Liver (tissue), 9 donors: ENCODE measurements around the gene ARMH1. TPM values are rescaled to one million over a fixed set of nuclear protein-coding genes. Genes with fewer than 3 reads are reported as not detected.
A peak's percentile ranks its signal among the peaks of the same experiment; 100 is the strongest.

ENCODE experiments used
- DNase-seq: peaks from one replicate; pipeline ENCODE4 v3.0.0-alpha.2; 2017; ENCODE audit warnings: low spot score
- H3K27ac ChIP-seq, 2 donors: one replicate each; pipeline ENCODE4 v1.7.0; 2013; ENCODE audit warnings: inconsistent platforms in 2 of 2, low read length in 2 of 2, control low read depth in 1 of 2, low read depth in 1 of 2, mild to moderate bottlenecking in 1 of 2
- H3K27me3 ChIP-seq, 4 donors: one replicate each; pipeline versions ENCODE4 v1.6.1 to v1.7.0; 2013; ENCODE audit warnings: low read length in 3 of 4, inconsistent platforms in 1 of 4, mild to moderate bottlenecking in 1 of 4, moderate library complexity in 1 of 4; ENCODE audit not compliant: control insufficient read depth in 4 of 4, insufficient read depth in 4 of 4
- H3K36me3 ChIP-seq, 4 donors: one replicate each; pipeline versions ENCODE4 v1.6.1 to v1.7.0; 2013; ENCODE audit warnings: low read length in 3 of 4, mild to moderate bottlenecking in 3 of 4, low read depth in 1 of 4, moderate library complexity in 1 of 4; ENCODE audit not compliant: control insufficient read depth in 4 of 4, insufficient read depth in 3 of 4
- H3K4me1 ChIP-seq, 4 donors: one replicate each; pipeline versions ENCODE4 v1.6.1 to v1.7.0; 2013; ENCODE audit warnings: low read length in 3 of 4, mild to moderate bottlenecking in 3 of 4, moderate library complexity in 1 of 4; ENCODE audit not compliant: control insufficient read depth in 4 of 4, insufficient read depth in 4 of 4
- H3K4me3 ChIP-seq, 3 donors: one replicate each; pipeline versions ENCODE4 v1.6.1 to v1.7.0; 2013; ENCODE audit warnings: low read length in 3 of 3, control low read depth in 1 of 3, low read depth in 1 of 3, mild to moderate bottlenecking in 1 of 3
- H3K9ac ChIP-seq, 2 donors: one replicate each; pipeline ENCODE4 v1.7.0; 2013; ENCODE audit warnings: low read length in 2 of 2, mild to moderate bottlenecking in 2 of 2, moderate library complexity in 2 of 2, control low read depth in 1 of 2, low read depth in 1 of 2
- H3K9me3 ChIP-seq, 4 donors: one replicate each; pipeline versions ENCODE4 v1.6.1 to v1.7.0; 2013; ENCODE audit warnings: low read length in 3 of 4; ENCODE audit not compliant: control insufficient read depth in 4 of 4
- ATF3 ChIP-seq: IDR thresholded peaks from 2 replicates; pipeline ENCODE4 v1.6.1; 2016; ENCODE audit warnings: antibody characterized with exemption
- CTCF ChIP-seq: fragments of 150-350 bp; IDR thresholded peaks from 2 replicates; pipeline ENCODE4 v1.5.1; 2017; ENCODE audit warnings: improper control_type of control experiment, low read depth, low read length; ENCODE audit not compliant: missing input control
- EGR1 ChIP-seq, 2 donors: IDR thresholded peaks; 2 replicates each; pipeline ENCODE4 v1.6.1; 2016 to 2018; ENCODE audit warnings: antibody characterized with exemption in 2 of 2, low read depth in 2 of 2
- FOXA1 ChIP-seq: IDR thresholded peaks from 2 replicates; pipeline ENCODE4 v1.6.1; 2016; ENCODE audit warnings: antibody characterized with exemption
- FOXA2 ChIP-seq: IDR thresholded peaks from 2 replicates; pipeline ENCODE4 v1.6.1; 2016; ENCODE audit warnings: antibody characterized with exemption
- GABPA ChIP-seq, 2 donors: IDR thresholded peaks in 1 of 2; conservative IDR thresholded peaks in 1 of 2; 2 replicates each; pipeline ENCODE4 v1.6.1; 2016; ENCODE audit warnings: antibody characterized with exemption in 2 of 2, mild to moderate bottlenecking in 1 of 2, moderate library complexity in 1 of 2
- HNF4A ChIP-seq, 2 donors: conservative IDR thresholded peaks; 2 replicates each; pipeline ENCODE4 v1.6.1; 2016; ENCODE audit warnings: antibody characterized with exemption in 2 of 2, mild to moderate bottlenecking in 2 of 2
- HNF4G ChIP-seq: IDR thresholded peaks from 2 replicates; pipeline ENCODE4 v1.6.1; 2016; ENCODE audit warnings: antibody characterized with exemption
- JUND ChIP-seq, 2 donors: IDR thresholded peaks; 2 replicates each; pipeline ENCODE4 v1.6.1; 2016; ENCODE audit warnings: antibody characterized with exemption in 2 of 2
- MAX ChIP-seq: IDR thresholded peaks from 2 replicates; pipeline ENCODE4 v1.6.1; 2016; ENCODE audit warnings: antibody characterized with exemption
- NR2F2 ChIP-seq: IDR thresholded peaks from 2 replicates; pipeline ENCODE4 v1.6.1; 2016; ENCODE audit warnings: antibody characterized with exemption
- RAD21 ChIP-seq, 2 donors: IDR thresholded peaks; 2 replicates each; pipeline ENCODE4 v1.6.1; 2016; ENCODE audit warnings: antibody characterized with exemption in 2 of 2, mild to moderate bottlenecking in 2 of 2
- REST ChIP-seq: IDR thresholded peaks from 2 replicates; pipeline ENCODE4 v1.6.1; 2016; ENCODE audit warnings: antibody characterized with exemption, mild to moderate bottlenecking
- RXRA ChIP-seq, 2 donors: IDR thresholded peaks; 2 replicates each; pipeline ENCODE4 v1.6.1; 2017 to 2018; ENCODE audit warnings: antibody characterized with exemption in 2 of 2, mild to moderate bottlenecking in 1 of 2
- SP1 ChIP-seq: IDR thresholded peaks from 2 replicates; pipeline ENCODE4 v1.6.1; 2018; ENCODE audit warnings: antibody characterized with exemption, mild to moderate bottlenecking
- TAF1 ChIP-seq: conservative IDR thresholded peaks from 2 replicates; pipeline ENCODE4 v1.6.1; 2016; ENCODE audit warnings: antibody characterized with exemption, mild to moderate bottlenecking
- YY1 ChIP-seq: IDR thresholded peaks from 2 replicates; pipeline ENCODE4 v1.6.1; 2016; ENCODE audit warnings: antibody characterized with exemption, mild to moderate bottlenecking
- ZBTB33 ChIP-seq: IDR thresholded peaks from 2 replicates; pipeline ENCODE4 v1.6.1; 2016; ENCODE audit warnings: antibody characterized with exemption
- WGBS: extraction: QIAGEN DNeasy Blood & Tissue Kit; methylation state at CpG from one replicate; pipeline ENCODE4 v1.1.7; 2013; 5-methylcytosine and 5-hydroxymethylcytosine counted together
- polyA plus RNA-seq, 2 donors: library from polyadenylated mRNA; stranded (reverse) in 1 of 2; unstranded in 1 of 2; fragments of 200-250 nt in 1 of 2; fragments of >200 nt in 1 of 2; fragmentation: Nextera tagmentation in 1 of 2; extraction: Ambion mirVana in 1 of 2; gene quantifications; one replicate each; pipeline versions ENCODE4 v1.2.1 to v1.2.3, GENCODE V29; 2013 to 2015
- total RNA-seq, 2 donors: library from RNA; depleted of rRNA; stranded (reverse); fragments of >200 nt; gene quantifications; one replicate each; pipeline ENCODE4 v1.2.3, GENCODE V29; 2014
- donor health status: healthy.
- donor health status: healthy.
- donor health status: healthy.
- donor health status: healthy.
- donor health status: healthy.

Gene ARMH1
- total and polyA plus RNA-seq, 4 donors = 2.2 to 20.3 (median 5.5) TPM

GRCh38 chr1:44645476-44646244 lies 28.9 kb upstream of the ARMH1 start:
- H3K9me3 ChIP-seq = no peaks in the 10 kb centered on the region
- DNase-seq = no peak
- H3K9ac ChIP-seq = no peak overlapping the region
- no peak overlapping the region for H3K4me3 ChIP-seq
- H3K27me3 ChIP-seq = no peaks in the 10 kb centered on the region
- H3K4me1 ChIP-seq = peaks cover 7 to 59% (median 32%) of the 10 kb centered on the region in 4 donors
- H3K36me3 ChIP-seq = peaks cover 7 to 55% (median 18%) of the 10 kb centered on the region in 4 donors
- 39% methylated on average over 18 of the region's 18 CpGs for WGBS
- H3K27ac ChIP-seq = peak overlapping the region; percentile 76 to 77
- TF ChIP-seq NR2F2 (no peak), RAD21 (IDR thresholded peaks at IDR 0.05) (no peak), JUND (IDR thresholded peaks at IDR 0.05) (peak in 1 of 2 donors; percentile 17), TAF1 (no peak), YY1 (peak; percentile 93), EGR1 (IDR thresholded peaks at IDR 0.05; ENCODE audit: low read depth in 2 of 2) (no peak), GABPA (IDR thresholded peaks at IDR 0.05 in 1 of 2, conservative IDR thresholded peaks at IDR 0.05 in 1 of 2) (no peak), SP1 (no peak), RXRA (IDR thresholded peaks at IDR 0.05) (peak in 1 of 2 donors; percentile 52), FOXA1 (no peak), CTCF (no peak), HNF4A (conservative IDR thresholded peaks at IDR 0.05) (peak in 1 of 2 donors; percentile 69), ATF3 (no peak), MAX (no peak), ZBTB33 (no peak), HNF4G (no peak), REST (peak; percentile 21), FOXA2 (no peak)
